ENCODE data around the gene PCDHGC3.
A peak's percentile ranks its signal among the peaks of the same experiment; 100 is the strongest.
"Not testable (repeated sequence)": the region's sequence is repeated elsewhere in the genome, so short reads cannot be mapped to it uniquely, and the experiment has no call there.

PCDHGC3 gene

DNA sequence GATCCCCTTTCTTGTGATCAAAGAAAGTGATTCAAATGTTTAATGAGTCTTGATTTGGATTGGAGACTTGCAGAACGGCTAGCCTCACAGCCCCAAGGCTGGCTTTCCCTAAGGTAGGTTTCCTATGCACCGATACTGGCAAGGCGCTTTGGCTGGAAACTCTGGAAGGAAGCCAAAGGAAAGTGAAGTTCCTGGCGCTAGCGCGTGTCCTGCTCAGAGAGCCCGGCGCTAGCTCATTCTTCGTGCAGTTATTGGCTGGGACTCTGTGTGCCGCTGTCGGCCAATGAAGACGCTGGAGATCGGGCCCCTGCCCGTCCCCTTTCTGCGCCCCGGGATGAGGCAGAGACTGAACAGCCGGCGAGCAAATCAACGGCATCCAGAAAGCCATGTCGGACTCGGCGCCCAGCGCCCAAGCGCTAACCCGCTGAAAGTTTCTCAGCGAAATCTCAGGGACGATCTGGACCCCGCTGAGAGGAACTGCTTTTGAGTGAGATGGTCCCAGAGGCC, at the start of gene PCDHGC3:
Gene PCDHGC3 (plus strand): TSS at position 342 of the 507 bp plus-strand sequence. CDS start 151 bp downstream, at position 493.
- peak within 1 kb of the TSS; percentile 80 to 97 (median 89) for H3K4me3 ChIP-seq (ENCODE audit: low read depth in 1 of 5, low read length in 5 of 5)
- H3K27me3 ChIP-seq (ENCODE audit: control insufficient read depth in 5 of 5, insufficient read depth in 4 of 5, low read length in 5 of 5) = peaks cover 0 to 5% (median 2%) of the 10 kb centered on the region in 5 donors
- H3K9ac ChIP-seq (ENCODE audit: low read length in 5 of 5) = peak within 1 kb of the TSS; percentile 64 to 91 (median 78)
- H3K9me3 ChIP-seq (ENCODE audit: control insufficient read depth in 5 of 5, low read length in 5 of 5) = no peaks in the 10 kb centered on the region
- peak within 1 kb of the TSS; percentile 77 for H3K27ac ChIP-seq (ENCODE audit: low read depth, low read length)
- peaks cover 5 to 45% (median 40%) of the 10 kb centered on the region in 5 donors for H3K4me1 ChIP-seq (ENCODE audit: control insufficient read depth in 5 of 5, insufficient read depth in 5 of 5, low read length in 5 of 5)
- no peaks in the 10 kb centered on the region for H3K36me3 ChIP-seq (ENCODE audit: control insufficient read depth in 5 of 5, insufficient read depth in 5 of 5, low read length in 5 of 5)

DNA sequence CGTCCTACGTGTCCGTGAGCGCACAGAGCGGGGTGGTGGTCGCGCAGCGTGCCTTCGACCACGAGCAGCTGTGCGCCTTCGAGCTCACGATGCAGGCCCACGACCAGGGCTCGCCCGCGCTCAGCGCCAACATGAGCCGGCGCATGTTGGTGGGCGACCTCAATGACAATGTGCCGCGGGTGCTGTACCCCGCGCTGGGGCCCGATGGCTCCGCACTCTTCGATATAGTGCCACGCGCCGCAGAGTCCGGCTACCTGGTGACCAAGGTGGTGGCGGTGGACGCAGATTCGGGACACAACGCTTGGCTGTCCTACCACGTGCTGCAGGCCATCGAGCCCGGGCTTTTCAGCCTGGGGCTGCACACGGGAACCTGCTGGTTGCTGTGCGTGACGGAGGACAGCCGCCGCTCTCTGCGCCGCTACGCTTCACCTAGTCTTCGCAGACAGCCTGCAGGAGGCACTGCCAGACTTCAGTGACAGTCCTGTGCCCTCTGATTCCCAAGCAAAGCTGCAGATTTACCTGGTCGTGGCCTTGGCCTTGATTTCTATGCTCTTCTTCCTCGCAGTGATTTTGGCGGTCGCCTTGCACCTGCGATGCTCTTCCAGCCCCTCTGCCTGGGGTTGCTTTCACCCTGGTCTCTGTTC, 47.9 kb upstream of the PCDHGC3 start:
- H3K4me3 ChIP-seq (ENCODE audit: low read depth in 1 of 5, low read length in 5 of 5) = peak overlapping the region; percentile 11 to 56 (median 50)
- H3K9me3 ChIP-seq (ENCODE audit: control insufficient read depth in 5 of 5, low read length in 5 of 5) = peaks cover 35 to 78% (median 76%) of the 10 kb centered on the region in 5 donors
- H3K36me3 ChIP-seq (ENCODE audit: control insufficient read depth in 5 of 5, insufficient read depth in 5 of 5, low read length in 5 of 5) = peaks cover 0 to 4% (median 0%) of the 10 kb centered on the region in 5 donors
- no peak overlapping the region for H3K27ac ChIP-seq (ENCODE audit: low read depth, low read length)
- peaks cover 0 to 12% (median 4%) of the 10 kb centered on the region in 5 donors for H3K27me3 ChIP-seq (ENCODE audit: control insufficient read depth in 5 of 5, insufficient read depth in 4 of 5, low read length in 5 of 5)
- H3K4me1 ChIP-seq (ENCODE audit: control insufficient read depth in 5 of 5, insufficient read depth in 5 of 5, low read length in 5 of 5) = peaks cover 0 to 16% (median 13%) of the 10 kb centered on the region in 5 donors
- no peak overlapping the region for H3K9ac ChIP-seq (ENCODE audit: low read length in 5 of 5)

DNA sequence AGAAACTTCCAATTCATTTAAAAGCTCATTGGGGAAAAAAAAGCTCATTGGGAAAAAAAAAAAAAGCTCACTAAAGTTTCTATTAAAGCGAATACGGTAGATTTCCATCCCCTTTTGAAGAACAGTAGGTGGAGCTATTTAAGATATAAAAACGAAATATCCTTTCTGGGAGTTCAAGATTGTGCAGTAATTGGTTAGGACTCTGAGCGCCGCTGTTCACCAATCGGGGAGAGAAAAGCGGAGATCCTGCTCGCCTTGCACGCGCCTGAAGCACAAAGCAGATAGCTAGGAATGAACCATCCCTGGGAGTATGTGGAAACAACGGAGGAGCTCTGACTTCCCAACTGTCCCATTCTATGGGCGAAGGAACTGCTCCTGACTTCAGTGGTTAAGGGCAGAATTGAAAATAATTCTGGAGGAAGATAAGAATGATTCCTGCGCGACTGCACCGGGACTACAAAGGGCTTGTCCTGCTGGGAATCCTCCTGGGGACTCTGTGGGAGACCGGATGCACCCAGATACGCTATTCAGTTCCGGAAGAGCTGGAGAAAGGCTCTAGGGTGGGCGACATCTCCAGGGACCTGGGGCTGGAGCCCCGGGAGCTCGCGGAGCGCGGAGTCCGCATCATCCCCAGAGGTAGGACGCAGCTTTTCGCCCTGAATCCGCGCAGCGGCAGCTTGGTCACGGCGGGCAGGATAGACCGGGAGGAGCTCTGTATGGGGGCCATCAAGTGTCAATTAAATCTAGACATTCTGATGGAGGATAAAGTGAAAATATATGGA, 45.2 kb upstream of the PCDHGC3 start, which contains the start of gene PCDHGA12:
Gene PCDHGA12 (plus strand): TSS at position 176 of the 782 bp plus-strand sequence. CDS start 253 bp downstream, at position 429.
- Histone ChIP-seq H3K9me3 (ENCODE audit: control insufficient read depth in 5 of 5, low read length in 5 of 5) (peaks cover 31 to 68% (median 61%) of the 10 kb centered on the region in 5 donors), H3K36me3 (ENCODE audit: control insufficient read depth in 5 of 5, insufficient read depth in 5 of 5, low read length in 5 of 5) (peaks cover 0 to 4% (median 0%) of the 10 kb centered on the region in 5 donors), H3K4me3 (ENCODE audit: low read depth in 1 of 5, low read length in 5 of 5) (peak within 1 kb of the TSS; percentile 52 to 76 (median 58)), H3K9ac (ENCODE audit: low read length in 5 of 5) (no peak within 1 kb of the TSS), H3K27ac (ENCODE audit: low read depth, low read length) (no peak within 1 kb of the TSS), H3K4me1 (ENCODE audit: control insufficient read depth in 5 of 5, insufficient read depth in 5 of 5, low read length in 5 of 5) (peaks cover 0 to 16% (median 11%) of the 10 kb centered on the region in 5 donors), H3K27me3 (ENCODE audit: control insufficient read depth in 5 of 5, insufficient read depth in 4 of 5, low read length in 5 of 5) (peaks cover 0 to 9% (median 0%) of the 10 kb centered on the region in 5 donors)

DNA sequence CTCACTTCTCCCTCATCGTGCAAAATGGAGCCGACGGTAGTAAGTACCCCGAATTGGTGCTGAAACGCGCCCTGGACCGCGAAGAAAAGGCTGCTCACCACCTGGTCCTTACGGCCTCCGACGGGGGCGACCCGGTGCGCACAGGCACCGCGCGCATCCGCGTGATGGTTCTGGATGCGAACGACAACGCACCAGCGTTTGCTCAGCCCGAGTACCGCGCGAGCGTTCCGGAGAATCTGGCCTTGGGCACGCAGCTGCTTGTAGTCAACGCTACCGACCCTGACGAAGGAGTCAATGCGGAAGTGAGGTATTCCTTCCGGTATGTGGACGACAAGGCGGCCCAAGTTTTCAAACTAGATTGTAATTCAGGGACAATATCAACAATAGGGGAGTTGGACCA, 44.5 kb upstream of the PCDHGC3 start:
- Histone ChIP-seq H3K4me3 (ENCODE audit: low read depth in 1 of 5, low read length in 5 of 5) (peak overlapping the region; percentile 52 to 76 (median 58)), H3K27ac (ENCODE audit: low read depth, low read length) (no peak overlapping the region), H3K36me3 (ENCODE audit: control insufficient read depth in 5 of 5, insufficient read depth in 5 of 5, low read length in 5 of 5) (peaks cover 0 to 4% (median 0%) of the 10 kb centered on the region in 5 donors), H3K27me3 (ENCODE audit: control insufficient read depth in 5 of 5, insufficient read depth in 4 of 5, low read length in 5 of 5) (peaks cover 0 to 9% (median 0%) of the 10 kb centered on the region in 5 donors), H3K4me1 (ENCODE audit: control insufficient read depth in 5 of 5, insufficient read depth in 5 of 5, low read length in 5 of 5) (peaks cover 0 to 16% (median 11%) of the 10 kb centered on the region in 5 donors), H3K9me3 (ENCODE audit: control insufficient read depth in 5 of 5, low read length in 5 of 5) (peaks cover 26 to 65% (median 61%) of the 10 kb centered on the region in 5 donors), H3K9ac (ENCODE audit: low read length in 5 of 5) (no peak overlapping the region)

DNA sequence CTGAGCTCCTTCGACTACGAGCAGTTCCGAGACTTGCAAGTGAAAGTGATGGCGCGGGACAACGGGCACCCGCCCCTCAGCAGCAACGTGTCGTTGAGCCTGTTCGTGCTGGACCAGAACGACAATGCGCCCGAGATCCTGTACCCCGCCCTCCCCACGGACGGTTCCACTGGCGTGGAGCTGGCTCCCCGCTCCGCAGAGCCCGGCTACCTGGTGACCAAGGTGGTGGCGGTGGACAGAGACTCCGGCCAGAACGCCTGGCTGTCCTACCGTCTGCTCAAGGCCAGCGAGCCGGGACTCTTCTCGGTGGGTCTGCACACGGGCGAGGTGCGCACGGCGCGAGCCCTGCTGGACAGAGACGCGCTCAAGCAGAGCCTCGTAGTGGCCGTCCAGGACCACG, 43.5 kb upstream of the PCDHGC3 start:
- H3K36me3 ChIP-seq (ENCODE audit: control insufficient read depth in 5 of 5, insufficient read depth in 5 of 5, low read length in 5 of 5); H3K27me3 ChIP-seq (ENCODE audit: control insufficient read depth in 5 of 5, insufficient read depth in 4 of 5, low read length in 5 of 5); H3K9ac ChIP-seq (ENCODE audit: low read length in 5 of 5); H3K27ac ChIP-seq (ENCODE audit: low read depth, low read length): not testable (repeated sequence)
- H3K9me3 ChIP-seq (ENCODE audit: control insufficient read depth in 5 of 5, low read length in 5 of 5) = peaks cover 16 to 60% (median 54%) of the 10 kb centered on the region in 5 donors
- H3K4me3 ChIP-seq (ENCODE audit: low read depth in 1 of 5, low read length in 5 of 5) = peak overlapping the region; percentile 8 to 76 (median 58)
- H3K4me1 ChIP-seq (ENCODE audit: control insufficient read depth in 5 of 5, insufficient read depth in 5 of 5, low read length in 5 of 5) = peaks cover 0 to 16% (median 11%) of the 10 kb centered on the region in 5 donors

DNA sequence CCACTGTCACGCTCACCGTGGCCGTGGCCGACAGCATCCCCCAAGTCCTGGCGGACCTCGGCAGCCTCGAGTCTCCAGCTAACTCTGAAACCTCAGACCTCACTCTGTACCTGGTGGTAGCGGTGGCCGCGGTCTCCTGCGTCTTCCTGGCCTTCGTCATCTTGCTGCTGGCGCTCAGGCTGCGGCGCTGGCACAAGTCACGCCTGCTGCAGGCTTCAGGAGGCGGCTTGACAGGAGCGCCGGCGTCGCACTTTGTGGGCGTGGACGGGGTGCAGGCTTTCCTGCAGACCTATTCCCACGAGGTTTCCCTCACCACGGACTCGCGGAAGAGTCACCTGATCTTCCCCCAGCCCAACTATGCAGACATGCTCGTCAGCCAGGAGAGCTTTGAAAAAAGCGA, 43.0 kb upstream of the PCDHGC3 start:
- H3K4me3 ChIP-seq (ENCODE audit: low read depth in 1 of 5, low read length in 5 of 5) = peak overlapping the region in 1 of 5 donors; percentile 33
- H3K9me3 ChIP-seq (ENCODE audit: control insufficient read depth in 5 of 5, low read length in 5 of 5) = peaks cover 13 to 58% (median 53%) of the 10 kb centered on the region in 5 donors
- peaks cover 0 to 16% (median 11%) of the 10 kb centered on the region in 5 donors for H3K4me1 ChIP-seq (ENCODE audit: control insufficient read depth in 5 of 5, insufficient read depth in 5 of 5, low read length in 5 of 5)
- H3K27me3 ChIP-seq (ENCODE audit: control insufficient read depth in 5 of 5, insufficient read depth in 4 of 5, low read length in 5 of 5); H3K9ac ChIP-seq (ENCODE audit: low read length in 5 of 5); H3K27ac ChIP-seq (ENCODE audit: low read depth, low read length); H3K36me3 ChIP-seq (ENCODE audit: control insufficient read depth in 5 of 5, insufficient read depth in 5 of 5, low read length in 5 of 5): not testable (repeated sequence)

DNA sequence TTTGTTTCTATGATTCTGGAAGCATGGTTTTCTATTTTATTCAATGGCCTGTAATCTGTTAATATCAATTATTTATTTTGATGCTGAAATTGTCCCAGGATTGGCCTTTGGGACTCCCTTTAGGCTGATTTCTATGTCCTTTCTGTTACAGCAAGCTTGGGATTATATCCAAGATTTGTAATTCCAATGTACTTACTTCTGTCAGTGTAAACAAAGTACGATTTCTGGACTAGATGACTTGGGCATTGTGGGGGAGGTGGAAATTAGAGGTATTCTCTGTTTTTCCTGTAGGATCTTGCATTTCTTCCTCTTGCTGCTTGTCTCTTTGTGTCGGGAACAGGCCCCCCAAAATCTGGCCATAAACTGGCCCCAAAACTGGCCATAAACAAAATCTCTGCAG, 41.8 kb upstream of the PCDHGC3 start:
- Histone ChIP-seq H3K4me1 (ENCODE audit: control insufficient read depth in 5 of 5, insufficient read depth in 5 of 5, low read length in 5 of 5) (peaks cover 0 to 16% (median 11%) of the 10 kb centered on the region in 5 donors), H3K9me3 (ENCODE audit: control insufficient read depth in 5 of 5, low read length in 5 of 5) (peaks cover 6 to 48% (median 45%) of the 10 kb centered on the region in 5 donors), H3K36me3 (ENCODE audit: control insufficient read depth in 5 of 5, insufficient read depth in 5 of 5, low read length in 5 of 5) (no peaks in the 10 kb centered on the region), H3K4me3 (ENCODE audit: low read depth in 1 of 5, low read length in 5 of 5) (no peak overlapping the region), H3K27ac (ENCODE audit: low read depth, low read length) (no peak overlapping the region), H3K9ac (ENCODE audit: low read length in 5 of 5) (no peak overlapping the region), H3K27me3 (ENCODE audit: control insufficient read depth in 5 of 5, insufficient read depth in 4 of 5, low read length in 5 of 5) (peaks cover 0 to 9% (median 0%) of the 10 kb centered on the region in 5 donors)

DNA sequence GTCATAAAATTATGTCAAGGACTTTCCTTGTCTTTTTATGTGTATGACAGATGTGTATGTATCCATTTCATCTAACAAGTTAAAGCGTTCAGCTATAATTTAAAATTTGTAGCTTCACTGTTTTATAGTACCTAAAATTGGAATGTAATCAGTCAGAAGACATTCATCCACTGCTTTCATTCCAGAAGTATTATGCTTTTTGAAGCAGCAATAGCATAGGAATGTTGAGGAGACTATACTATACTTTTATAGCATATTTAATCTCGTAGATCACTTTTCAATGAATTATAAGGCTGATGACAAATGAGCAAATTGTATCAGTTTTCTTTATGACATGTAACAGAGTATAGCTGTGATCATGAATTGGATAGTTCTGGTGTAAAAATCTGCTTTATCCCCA, 38.5 kb upstream of the PCDHGC3 start:
- Histone ChIP-seq H3K9me3 (ENCODE audit: control insufficient read depth in 5 of 5, low read length in 5 of 5) (peaks cover 5 to 51% (median 42%) of the 10 kb centered on the region in 5 donors), H3K4me3 (ENCODE audit: low read depth in 1 of 5, low read length in 5 of 5) (no peak overlapping the region), H3K9ac (ENCODE audit: low read length in 5 of 5) (no peak overlapping the region), H3K4me1 (ENCODE audit: control insufficient read depth in 5 of 5, insufficient read depth in 5 of 5, low read length in 5 of 5) (no peaks in the 10 kb centered on the region), H3K27me3 (ENCODE audit: control insufficient read depth in 5 of 5, insufficient read depth in 4 of 5, low read length in 5 of 5) (no peaks in the 10 kb centered on the region), H3K36me3 (ENCODE audit: control insufficient read depth in 5 of 5, insufficient read depth in 5 of 5, low read length in 5 of 5) (peaks cover 0 to 3% (median 0%) of the 10 kb centered on the region in 5 donors), H3K27ac (ENCODE audit: low read depth, low read length) (no peak overlapping the region)

DNA sequence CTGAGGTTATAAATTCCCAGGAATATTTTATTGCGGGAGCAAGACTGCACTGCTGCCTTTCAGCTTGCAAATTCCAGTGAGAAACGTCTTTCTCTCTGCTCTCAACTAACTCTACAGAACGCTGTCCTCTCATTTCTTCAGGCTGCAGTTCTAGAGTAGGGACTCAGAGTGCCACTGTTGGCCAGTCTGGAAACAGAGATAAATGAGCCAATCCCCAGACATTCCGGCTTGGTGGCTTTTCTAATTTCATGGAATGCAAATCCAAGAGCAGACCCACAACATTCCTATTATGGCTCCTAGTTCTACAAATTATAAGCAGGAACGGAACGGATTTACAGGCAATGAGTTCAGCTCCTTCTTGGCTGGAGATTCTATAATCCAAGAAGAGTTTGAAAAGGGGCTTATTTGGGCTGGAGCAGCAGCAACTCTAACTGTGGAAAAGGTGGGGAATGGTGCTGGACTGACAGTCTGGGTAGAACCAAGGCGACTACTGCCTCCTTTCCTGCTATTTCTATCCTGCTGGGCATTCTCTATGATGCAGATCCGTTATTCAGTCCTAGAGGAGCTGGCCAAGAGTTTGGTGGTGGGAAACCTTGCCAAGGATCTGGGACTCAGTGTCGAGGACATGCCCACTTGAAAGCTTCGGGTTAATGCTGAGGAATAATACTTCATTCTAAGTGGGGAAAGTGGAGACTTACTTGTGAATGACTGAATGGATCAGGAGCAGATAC, 36.2 kb upstream of the PCDHGC3 start:
- H3K27ac ChIP-seq (ENCODE audit: low read depth, low read length) = no peak overlapping the region
- H3K4me1 ChIP-seq (ENCODE audit: control insufficient read depth in 5 of 5, insufficient read depth in 5 of 5, low read length in 5 of 5) = no peaks in the 10 kb centered on the region
- no peaks in the 10 kb centered on the region for H3K27me3 ChIP-seq (ENCODE audit: control insufficient read depth in 5 of 5, insufficient read depth in 4 of 5, low read length in 5 of 5)
- H3K9me3 ChIP-seq (ENCODE audit: control insufficient read depth in 5 of 5, low read length in 5 of 5) = peaks cover 5 to 45% (median 30%) of the 10 kb centered on the region in 5 donors
- no peak overlapping the region for H3K4me3 ChIP-seq (ENCODE audit: low read depth in 1 of 5, low read length in 5 of 5)
- peaks cover 0 to 3% (median 0%) of the 10 kb centered on the region in 5 donors for H3K36me3 ChIP-seq (ENCODE audit: control insufficient read depth in 5 of 5, insufficient read depth in 5 of 5, low read length in 5 of 5)
- no peak overlapping the region for H3K9ac ChIP-seq (ENCODE audit: low read length in 5 of 5)
